Transverse colon (tissue), 4 donors: ENCODE data around the gene TRMT2A. TPM values are rescaled to one million over a fixed set of nuclear protein-coding genes. Genes with fewer than 3 reads are reported as not detected.

ENCODE experiments used
- DNase-seq: peaks from one replicate; pipeline ENCODE4 v3.0.0-alpha.2; 2019
- H3K27ac ChIP-seq, 4 donors: fragments of 200-600 bp; sonication (generic); 2 replicates each; pipeline ENCODE4 v1.5.1; 2016 to 2018; ENCODE audit warnings: inconsistent platforms in 4 of 4
- H3K27me3 ChIP-seq: fragments of 200-600 bp; sonication (generic); 2 replicates; pipeline ENCODE4 v1.5.1; 2017; ENCODE audit warnings: inconsistent platforms
- H3K36me3 ChIP-seq, 4 donors: fragments of 200-600 bp; sonication (generic); 2 replicates each; pipeline ENCODE4 v1.5.1; 2017 to 2019; ENCODE audit warnings: inconsistent platforms in 4 of 4
- H3K4me1 ChIP-seq, 4 donors: fragments of 200-600 bp; sonication (generic); 2 replicates each; pipeline ENCODE4 v1.5.1; 2017 to 2020; ENCODE audit warnings: inconsistent platforms in 4 of 4
- H3K4me3 ChIP-seq, 4 donors: fragments of 200-600 bp; sonication (generic); 1 replicate in 1 of 4; 2 replicates in 3 of 4; pipeline versions ENCODE4 v1.5.1 to v1.6.1; 2017 to 2019; ENCODE audit warnings: inconsistent platforms in 4 of 4
- H3K9me3 ChIP-seq, 2 donors: fragments of 200-600 bp; sonication (generic); 2 replicates each; pipeline ENCODE4 v1.5.1; 2017 to 2019; ENCODE audit warnings: inconsistent platforms in 2 of 2
- CTCF ChIP-seq, 5 experiments: fragments of 200-600 bp in 3 of 5; fragments of 450-650 bp in 2 of 5; sonication (generic) in 3 of 5; IDR thresholded peaks; 1 replicate in 2 of 5; 2 replicates in 3 of 5; pipeline ENCODE4 v1.5.1; 2016 to 2017; ENCODE audit warnings: antibody characterized with exemption in 5 of 5, inconsistent platforms in 3 of 5, mild to moderate bottlenecking in 2 of 5, moderate library complexity in 1 of 5
- EP300 ChIP-seq: sonication (generic); formaldehyde crosslinking; IDR thresholded peaks from one replicate; pipeline ENCODE4 v1.6.1; 2017; ENCODE audit warnings: antibody characterized with exemption, low read depth
- POLR2A ChIP-seq: fragments of 450-650 bp; IDR thresholded peaks from one replicate; pipeline ENCODE4 v1.6.1; 2016; ENCODE audit warnings: antibody characterized with exemption, mild to moderate bottlenecking, moderate library complexity
- POLR2AphosphoS5 ChIP-seq, 3 donors: sonication (generic); formaldehyde crosslinking; IDR thresholded peaks; one replicate each; pipeline ENCODE4 v1.6.1; 2016; ENCODE audit warnings: antibody characterized with exemption in 3 of 3
- WGBS, 2 donors: methylation state at CpG; one replicate each; pipeline ENCODE4 v1.1.5; 2018; ENCODE audit warnings: low coverage in 1 of 2; 5-methylcytosine and 5-hydroxymethylcytosine counted together
- in situ Hi-C, 4 donors: fragments of 200-750 bp; cut with MboI; loops; one replicate each; pipeline versions ENCODE4 v1.15.0 to v1.15.1; 2017; ENCODE audit warnings: low sequenced_read_pairs in 3 of 4, low pct_ligation_motif_present in 1 of 4, low pct_unique_long_range_greater_than_20kb in 1 of 4
- intact Hi-C: fragments of 100-400 bp; cut with DNase I; formaldehyde crosslinking; loops from one replicate; pipeline ENCODE4 v1.15.1; 2023; ENCODE audit warnings: low total_unique reads
- total RNA-seq, 4 donors: library from RNA; depleted of rRNA; stranded (reverse); fragments of >200 nt; gene quantifications; one replicate each; pipeline ENCODE4 v1.1.0, GENCODE V29; 2016

Gene TRMT2A
- total RNA-seq, 4 donors from 2014 or later: 38.6 to 77.4 (median 46.5) TPM

- Histone ChIP-seq H3K9me3 (no peaks in the 10 kb centered on the region), H3K4me3 (no peak overlapping the region), H3K36me3 (no peaks in the 10 kb centered on the region), H3K4me1 (no peaks in the 10 kb centered on the region), H3K27ac (no peak overlapping the region), H3K27me3 (no peaks in the 10 kb centered on the region)
- no peak for DNase-seq
- intact Hi-C loops (no loop called here), in situ Hi-C loops (no loop called here)
- 92% methylated on average over 10 of the region's 21 CpGs; no CpG with 5 or more reads in 1 of the 2 donors for WGBS, 2 donors
- no peak for TF ChIP-seq EP300
- no peak for TF ChIP-seq CTCF (IDR thresholded peaks at IDR 0.05)
- no peak for TF ChIP-seq POLR2AphosphoS5 (IDR thresholded peaks at IDR 0.05)
- TF ChIP-seq POLR2A: no peak
Observed at GRCh38 chr22:20145832-20146223, 28.8 kb upstream of the TRMT2A start.

GRCh38 chr22:20145206-20145831 is 28.3 kb upstream of the TRMT2A start:
- Histone ChIP-seq H3K36me3 (no peaks in the 10 kb centered on the region), H3K27me3 (no peaks in the 10 kb centered on the region), H3K27ac (no peak overlapping the region), H3K9me3 (no peaks in the 10 kb centered on the region), H3K4me1 (no peaks in the 10 kb centered on the region), H3K4me3 (no peak overlapping the region)
- TF ChIP-seq EP300 (no peak), CTCF (IDR thresholded peaks at IDR 0.05) (no peak), POLR2AphosphoS5 (IDR thresholded peaks at IDR 0.05) (no peak), POLR2A (no peak)
- in situ Hi-C loops (no loop called here), intact Hi-C loops (no loop called here)
- DNase-seq: no peak
- WGBS, 2 donors: 90% methylated on average over 21 of the region's 22 CpGs; no CpG with 5 or more reads in 1 of the 2 donors

- Histone ChIP-seq H3K4me3 (no peak overlapping the region), H3K27ac (no peak overlapping the region), H3K9me3 (no peaks in the 10 kb centered on the region), H3K27me3 (no peaks in the 10 kb centered on the region), H3K36me3 (no peaks in the 10 kb centered on the region), H3K4me1 (no peaks in the 10 kb centered on the region)
- DNase-seq: no peak
- TF ChIP-seq POLR2AphosphoS5 (IDR thresholded peaks at IDR 0.05) (no peak), EP300 (no peak), POLR2A (no peak)
- intact Hi-C loops (no loop called here), in situ Hi-C loops (no loop called here)
- WGBS, 2 donors: 87% methylated on average over 18 of the region's 19 CpGs; no CpG with 5 or more reads in 1 of the 2 donors
Observed at GRCh38 chr22:20143883-20144665, 27.0 kb upstream of the TRMT2A start.

GRCh38 chr22:20142711-20143621 is 25.9 kb upstream of the TRMT2A start:
- Histone ChIP-seq H3K27ac (no peak overlapping the region), H3K4me1 (peaks cover 2 to 4% (median 4%) of the 10 kb centered on the region in 4 donors), H3K27me3 (no peaks in the 10 kb centered on the region), H3K9me3 (no peaks in the 10 kb centered on the region), H3K36me3 (no peaks in the 10 kb centered on the region), H3K4me3 (no peak overlapping the region)
- WGBS, 2 donors: 93% methylated on average over 60 of the region's 65 CpGs; no CpG with 5 or more reads in 1 of the 2 donors
- intact Hi-C loops (no loop called here), in situ Hi-C loops (no loop called here)
- no peak for DNase-seq
- TF ChIP-seq POLR2A: no peak
- no peak for TF ChIP-seq EP300
- no peak for TF ChIP-seq POLR2AphosphoS5 (IDR thresholded peaks at IDR 0.05)
- no peak for TF ChIP-seq CTCF (IDR thresholded peaks at IDR 0.05)
